H9 (cell line): ENCODE measurements around the gene CDH4. TPM values are rescaled to one million over a fixed set of nuclear protein-coding genes. Genes with fewer than 3 reads are reported as not detected.

Source experiments
- DNase-seq: peaks from one replicate; pipeline ENCODE4 v3.0.0-alpha.2; 2017
- H2AFZ ChIP-seq: one replicate; pipeline ENCODE4 v1.6.1; 2013; ENCODE audit warnings: mild to moderate bottlenecking, low read length, control low read depth, moderate library complexity
- H2AK5ac ChIP-seq: 2 replicates; pipeline ENCODE4 v1.6.1; 2013; ENCODE audit warnings: low read length, control low read depth, mixed read lengths; ENCODE audit not compliant: insufficient read length
- H2BK120ac ChIP-seq: one replicate; pipeline ENCODE4 v1.6.1; 2013; ENCODE audit warnings: low read depth, mild to moderate bottlenecking, low read length, control low read depth, inconsistent platforms; ENCODE audit not compliant: poor library complexity, severe bottlenecking
- H2BK12ac ChIP-seq: 2 replicates; pipeline ENCODE4 v1.6.1; 2013; ENCODE audit warnings: low read length, control low read depth, mixed read lengths, low read depth; ENCODE audit not compliant: insufficient read length
- H2BK15ac ChIP-seq: 2 replicates; pipeline ENCODE4 v1.6.1; 2013; ENCODE audit warnings: low read depth, low read length, control low read depth
- H2BK20ac ChIP-seq: one replicate; pipeline ENCODE4 v1.6.1; 2013; ENCODE audit warnings: low read depth, mild to moderate bottlenecking, low read length, control low read depth, inconsistent platforms; ENCODE audit not compliant: poor library complexity, severe bottlenecking
- H2BK5ac ChIP-seq: 2 replicates; pipeline ENCODE4 v1.6.1; 2013; ENCODE audit warnings: low read length, control low read depth, mixed read lengths; ENCODE audit not compliant: insufficient read length
- H3K14ac ChIP-seq: 2 replicates; pipeline ENCODE4 v1.6.1; 2013; ENCODE audit warnings: low read length, control low read depth; ENCODE audit not compliant: insufficient read depth
- H3K18ac ChIP-seq: 2 replicates; pipeline ENCODE4 v1.6.1; 2013; ENCODE audit warnings: low read depth, mild to moderate bottlenecking, mixed read lengths, low read length, control low read depth; ENCODE audit not compliant: insufficient read length
- H3K23ac ChIP-seq: 2 replicates; pipeline ENCODE4 v1.6.1; 2013; ENCODE audit warnings: low read length, control low read depth, mixed read lengths, low read depth; ENCODE audit not compliant: insufficient read length
- H3K23me2 ChIP-seq: 2 replicates; pipeline ENCODE4 v1.6.1; 2013; ENCODE audit warnings: low read depth, mild to moderate bottlenecking, mixed read lengths, low read length, control low read depth; ENCODE audit not compliant: insufficient read length, poor library complexity, severe bottlenecking
- H3K27ac ChIP-seq: 2 replicates; pipeline ENCODE4 v1.5.1; 2013; ENCODE audit warnings: low read length, control low read depth, mixed read lengths, low read depth; ENCODE audit not compliant: insufficient read length
- H3K27me3 ChIP-seq: 2 replicates; pipeline ENCODE4 v1.6.1; 2013; ENCODE audit warnings: low read length, control low read depth, inconsistent platforms; ENCODE audit not compliant: insufficient read depth
- H3K4ac ChIP-seq: 2 replicates; pipeline ENCODE4 v1.6.1; 2013; ENCODE audit warnings: low read depth, mild to moderate bottlenecking, control low read depth, inconsistent platforms, low read length, moderate library complexity
- H3K4me1 ChIP-seq: 2 replicates; pipeline ENCODE4 v1.6.1; 2013; ENCODE audit warnings: low read length, control low read depth, inconsistent platforms; ENCODE audit not compliant: insufficient read depth
- H3K4me2 ChIP-seq: 2 replicates; pipeline ENCODE4 v1.6.1; 2013; ENCODE audit warnings: low read length, control low read depth, mixed read lengths; ENCODE audit not compliant: insufficient read length, insufficient read depth
- H3K56ac ChIP-seq: 2 replicates; pipeline ENCODE4 v1.6.1; 2013; ENCODE audit warnings: low read depth, mild to moderate bottlenecking, mixed read lengths, low read length, control low read depth; ENCODE audit not compliant: insufficient read length
- H3K79me1 ChIP-seq: 2 replicates; pipeline ENCODE4 v1.6.1; 2013; ENCODE audit warnings: low read depth, mild to moderate bottlenecking, moderate library complexity, low read length, control low read depth, inconsistent platforms; ENCODE audit not compliant: insufficient read depth, poor library complexity, severe bottlenecking
- H3K79me2 ChIP-seq: 2 replicates; pipeline ENCODE4 v1.6.1; 2013; ENCODE audit warnings: low read length, control low read depth, inconsistent platforms; ENCODE audit not compliant: insufficient read depth
- H3K9ac ChIP-seq: 2 replicates; pipeline ENCODE4 v1.6.1; 2013; ENCODE audit warnings: low read length, control low read depth, mixed read lengths; ENCODE audit not compliant: insufficient read length; ENCODE audit errors: extremely low read depth
- H3K9me3 ChIP-seq: one replicate; pipeline ENCODE4 v1.6.1; 2013; ENCODE audit warnings: low read depth, low read length, inconsistent platforms; ENCODE audit not compliant: control insufficient read depth
- H3T11ph ChIP-seq: one replicate; pipeline ENCODE4 v1.6.1; 2013; ENCODE audit warnings: mild to moderate bottlenecking, low read length, control low read depth, inconsistent platforms
- H4K20me1 ChIP-seq: one replicate; pipeline ENCODE4 v1.6.1; 2013; ENCODE audit not compliant: control insufficient read depth, insufficient read length, insufficient read depth
- H4K5ac ChIP-seq: 2 replicates; pipeline ENCODE4 v1.6.1; 2013; ENCODE audit warnings: low read depth, mild to moderate bottlenecking, mixed read lengths, low read length, control low read depth; ENCODE audit not compliant: insufficient read length
- H4K8ac ChIP-seq: replicated peaks from 2 replicates; pipeline ENCODE4 v1.6.1; 2013; ENCODE audit warnings: low read length, control low read depth, mixed read lengths, low read depth; ENCODE audit not compliant: insufficient read length
- H4K91ac ChIP-seq: 2 replicates; pipeline ENCODE4 v1.6.1; 2013; ENCODE audit warnings: low read depth, mild to moderate bottlenecking, moderate library complexity, mixed read lengths, low read length, control low read depth; ENCODE audit not compliant: insufficient read length
- H3K27ac Mint-ChIP-seq, 3 experiments: 2 replicates in 2 of 3; 3 replicates in 1 of 3; pipeline ENCODE4 v1.8.0; 2020 to 2021; ENCODE audit warnings: mixed read lengths in 3 of 3, mild to moderate bottlenecking in 1 of 3, moderate library complexity in 1 of 3
- H3K27me3 Mint-ChIP-seq: 2 replicates; pipeline ENCODE4 v1.8.0; 2021; ENCODE audit warnings: low read depth, mild to moderate bottlenecking, moderate library complexity, mixed read lengths
- H3K36me3 Mint-ChIP-seq, 3 experiments: 2 replicates in 2 of 3; 3 replicates in 1 of 3; pipeline ENCODE4 v1.8.0; 2020 to 2021; ENCODE audit warnings: low read depth in 3 of 3, mixed read lengths in 3 of 3; ENCODE audit not compliant: insufficient read depth in 1 of 3
- H3K4me1 Mint-ChIP-seq, 2 experiments: 2 replicates each; pipeline ENCODE4 v1.8.0; 2020; ENCODE audit warnings: mixed read lengths in 2 of 2
- H3K4me3 Mint-ChIP-seq, 2 experiments: 2 replicates in 1 of 2; 3 replicates in 1 of 2; pipeline ENCODE4 v1.8.0; 2020 to 2021; ENCODE audit warnings: mild to moderate bottlenecking in 2 of 2, mixed read lengths in 2 of 2, moderate library complexity in 1 of 2
- H3K9me3 Mint-ChIP-seq, 2 experiments: 2 replicates in 1 of 2; 3 replicates in 1 of 2; pipeline ENCODE4 v1.8.0; 2020; ENCODE audit warnings: mild to moderate bottlenecking in 2 of 2, mixed read lengths in 2 of 2, moderate library complexity in 1 of 2
- WGBS: extraction: QIAGEN DNeasy Blood & Tissue Kit; methylation state at CpG from one replicate; pipeline ENCODE4 v1.1.7; 2013; ENCODE audit warnings: missing lambda C conversion rate, low lambda C conversion rate, mixed read lengths; ENCODE audit not compliant: insufficient read length; ENCODE audit errors: extremely low coverage; 5-methylcytosine and 5-hydroxymethylcytosine counted together
- total RNA-seq: library from RNA; stranded (reverse); gene quantifications from 2 replicates; pipeline ENCODE4 v1.2.1, GENCODE V29; 2021
- TF ChIP-seq, protein P1 (sequence below): fragments of 200-600 bp; sonication (generic); conservative IDR thresholded peaks from 3 replicates; pipeline ENCODE4 v1.8.0; 2021; ENCODE audit warnings: antibody characterized with exemption, mild to moderate bottlenecking

CDH4 gene
- total RNA-seq, 1 experiment from 2014 or later = 3.0 TPM

DNA sequence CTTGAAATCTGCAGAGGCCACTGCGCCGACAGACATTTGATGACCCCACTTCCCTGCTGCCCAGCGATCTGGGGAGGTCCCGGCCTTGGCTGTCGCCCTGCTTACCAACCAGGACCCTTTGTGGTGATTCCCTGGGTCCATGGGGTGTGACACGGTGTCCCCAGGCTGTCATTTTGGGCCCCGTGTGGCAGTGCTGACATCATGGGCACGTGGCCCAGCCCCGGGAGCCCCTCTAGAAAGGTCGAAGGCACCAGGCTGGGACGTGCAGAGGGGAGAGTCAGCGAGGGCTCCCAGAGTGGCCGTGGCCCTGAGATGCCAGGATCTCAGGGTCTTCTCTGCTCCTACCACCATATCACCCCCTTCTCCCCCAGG, 643.6 kb downstream of the CDH4 start:
- H3K4ac ChIP-seq = no peak overlapping the region
- TF ChIP-seq, protein P1, sequence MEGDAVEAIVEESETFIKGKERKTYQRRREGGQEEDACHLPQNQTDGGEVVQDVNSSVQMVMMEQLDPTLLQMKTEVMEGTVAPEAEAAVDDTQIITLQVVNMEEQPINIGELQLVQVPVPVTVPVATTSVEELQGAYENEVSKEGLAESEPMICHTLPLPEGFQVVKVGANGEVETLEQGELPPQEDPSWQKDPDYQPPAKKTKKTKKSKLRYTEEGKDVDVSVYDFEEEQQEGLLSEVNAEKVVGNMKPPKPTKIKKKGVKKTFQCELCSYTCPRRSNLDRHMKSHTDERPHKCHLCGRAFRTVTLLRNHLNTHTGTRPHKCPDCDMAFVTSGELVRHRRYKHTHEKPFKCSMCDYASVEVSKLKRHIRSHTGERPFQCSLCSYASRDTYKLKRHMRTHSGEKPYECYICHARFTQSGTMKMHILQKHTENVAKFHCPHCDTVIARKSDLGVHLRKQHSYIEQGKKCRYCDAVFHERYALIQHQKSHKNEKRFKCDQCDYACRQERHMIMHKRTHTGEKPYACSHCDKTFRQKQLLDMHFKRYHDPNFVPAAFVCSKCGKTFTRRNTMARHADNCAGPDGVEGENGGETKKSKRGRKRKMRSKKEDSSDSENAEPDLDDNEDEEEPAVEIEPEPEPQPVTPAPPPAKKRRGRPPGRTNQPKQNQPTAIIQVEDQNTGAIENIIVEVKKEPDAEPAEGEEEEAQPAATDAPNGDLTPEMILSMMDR = no peak
- H4K20me1 ChIP-seq = no peaks in the 10 kb centered on the region
- no peak overlapping the region for H2BK20ac ChIP-seq
- H2BK15ac ChIP-seq = no peak overlapping the region
- H3K4me3 Mint-ChIP-seq = no peak overlapping the region
- H2AK5ac ChIP-seq = no peak overlapping the region
- no peaks in the 10 kb centered on the region for H3K36me3 Mint-ChIP-seq
- no peak for DNase-seq
- H3K4me1 ChIP-seq = no peaks in the 10 kb centered on the region
- H3K27ac Mint-ChIP-seq = no peak overlapping the region
- H3K9me3 Mint-ChIP-seq = peaks cover 3 to 9% of the 10 kb centered on the region in 2 experiments; a peak in 4 of 5 replicates
- H3K27ac ChIP-seq = no peak overlapping the region
- H4K91ac ChIP-seq = no peak overlapping the region
- WGBS = no CpG with 5 or more reads among the region's 13 CpGs
- H3T11ph ChIP-seq = no peak overlapping the region
- no peak overlapping the region for H3K23ac ChIP-seq
- no peaks in the 10 kb centered on the region for H3K23me2 ChIP-seq
- H2BK120ac ChIP-seq = no peak overlapping the region
- H3K27me3 Mint-ChIP-seq = peaks cover 51% of the 10 kb centered on the region
- H3K79me2 ChIP-seq = no peaks in the 10 kb centered on the region
- H2BK12ac ChIP-seq = no peak overlapping the region
- no peak overlapping the region for H4K8ac ChIP-seq
- H3K4me2 ChIP-seq = no peak overlapping the region
- no peaks in the 10 kb centered on the region for H3K79me1 ChIP-seq
- H3K18ac ChIP-seq = no peak overlapping the region
- H3K14ac ChIP-seq = no peak overlapping the region
- H4K5ac ChIP-seq = no peak overlapping the region
- no peak overlapping the region for H2BK5ac ChIP-seq
- H3K9me3 ChIP-seq = no peaks in the 10 kb centered on the region
- no peak overlapping the region for H3K9ac ChIP-seq
- H2AFZ ChIP-seq = no peak overlapping the region
- no peak overlapping the region for H3K56ac ChIP-seq
- H3K4me1 Mint-ChIP-seq = no peaks in the 10 kb centered on the region
- H3K27me3 ChIP-seq = peaks cover 4% of the 10 kb centered on the region; the same call in 1 of the 2 replicates
